ENCODE data around the gene NHERF1.

Gene NHERF1

GRCh38 chr17:74790161-74791058 lies 42.0 kb downstream of the NHERF1 start:
- DNase-seq: no peak

- no peak for DNase-seq
These were observed 44.2 kb downstream of the NHERF1 start for GRCh38 chr17:74792586-74793105.

GRCh38 chr17:74795327-74796020 lies 47.0 kb downstream of the NHERF1 start:
- DNase-seq: no peak

GRCh38 chr17:74796211-74796610 lies 47.8 kb downstream of the NHERF1 start:
- DNase-seq: no peak

- no peak for DNase-seq
These were observed 48.4 kb downstream of the NHERF1 start for GRCh38 chr17:74796866-74797265.

- DNase-seq: no peak
These were observed 49.4 kb downstream of the NHERF1 start for GRCh38 chr17:74797824-74798223.

GRCh38 chr17:74798239-74798707 lies 49.8 kb downstream of the NHERF1 start:
- no peak for DNase-seq

- no peak for DNase-seq
These were observed 50.7 kb downstream of the NHERF1 start for GRCh38 chr17:74799097-74799496.

- no peak for DNase-seq
These were observed 52.1 kb downstream of the NHERF1 start for GRCh38 chr17:74800531-74800930.

GRCh38 chr17:74801896-74802295 lies 53.5 kb downstream of the NHERF1 start:
- DNase-seq: no peak

GRCh38 chr17:74803388-74803930 lies 55.0 kb downstream of the NHERF1 start:
- DNase-seq: no peak

- no peak for DNase-seq
These were observed 55.5 kb downstream of the NHERF1 start for GRCh38 chr17:74803971-74804370.

- DNase-seq: no peak
These were observed 56.3 kb downstream of the NHERF1 start for GRCh38 chr17:74804683-74805082.

GRCh38 chr17:74805591-74805991 lies 57.2 kb downstream of the NHERF1 start:
- DNase-seq: no peak

- DNase-seq: no peak
These were observed 57.9 kb downstream of the NHERF1 start for GRCh38 chr17:74806334-74806733.

GRCh38 chr17:74807441-74807840 lies 59.0 kb downstream of the NHERF1 start:
- no peak for DNase-seq

- DNase-seq: no peak
These were observed 59.5 kb downstream of the NHERF1 start for GRCh38 chr17:74807925-74808324.

- DNase-seq: no peak
These were observed 60.4 kb downstream of the NHERF1 start for GRCh38 chr17:74808714-74809430.

- no peak for DNase-seq
These were observed 62.5 kb downstream of the NHERF1 start for GRCh38 chr17:74810699-74811485.

- no peak for DNase-seq
These were observed 63.9 kb downstream of the NHERF1 start for GRCh38 chr17:74812109-74813009.

GRCh38 chr17:74814453-74814852 lies 66.0 kb downstream of the NHERF1 start:
- DNase-seq: no peak
